ENCODE data around the gene MROH7.

Gene MROH7

DNA sequence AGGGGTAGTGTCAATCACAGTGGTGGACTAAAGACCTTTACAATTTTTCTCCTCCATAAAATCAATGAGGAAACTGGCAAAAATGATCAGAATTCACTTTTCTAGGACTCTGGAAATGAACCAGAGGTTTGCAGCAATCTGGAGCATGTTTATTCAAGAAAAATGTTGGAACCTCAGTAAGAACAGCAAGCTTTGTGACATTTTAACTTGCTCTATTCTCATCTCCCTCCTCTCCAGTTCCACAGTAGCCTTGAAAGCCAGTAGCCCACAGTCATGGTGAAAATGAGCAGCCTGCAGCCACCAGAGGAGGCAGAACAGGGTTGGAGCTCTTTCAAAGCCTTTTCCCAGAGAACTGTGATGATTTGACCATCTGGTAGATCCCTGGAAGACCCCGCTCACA is 83.2 kb downstream of the MROH7 start:
- Histone ChIP-seq H3K36me3 (ENCODE audit: control insufficient read depth, insufficient read depth, low read length) (peaks cover 72% of the 10 kb centered on the region), H3K27ac (ENCODE audit: insufficient read depth, low read length, poor library complexity, severe bottlenecking) (no peak overlapping the region)

DNA sequence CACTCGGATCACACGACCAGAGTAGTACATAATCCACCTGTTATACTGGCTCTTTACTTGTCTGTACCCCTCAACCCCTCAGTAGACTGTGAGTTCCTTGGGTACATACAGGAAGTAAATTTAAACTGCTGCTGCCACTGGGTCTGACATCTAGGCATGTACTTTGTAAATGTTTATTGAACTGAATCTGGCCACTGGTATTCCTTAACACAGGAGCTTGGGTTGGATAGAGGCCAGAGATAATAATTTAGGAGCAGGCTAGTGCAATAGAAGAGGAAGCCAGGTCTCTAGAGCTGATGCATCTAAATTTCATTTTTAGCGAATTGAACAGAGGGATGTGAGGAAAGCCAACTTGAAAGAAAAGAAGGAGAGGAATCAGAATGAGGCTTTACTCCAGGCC is 86.4 kb downstream of the MROH7 start:
- Histone ChIP-seq H3K36me3 (ENCODE audit: control insufficient read depth, insufficient read depth, low read length) (peaks cover 66% of the 10 kb centered on the region), H3K4me3 (ENCODE audit: insufficient read depth, low read depth, low read length, poor library complexity, severe bottlenecking) (no peak overlapping the region), H3K4me1 (ENCODE audit: control insufficient read depth, insufficient read depth, low read length, poor library complexity, severe bottlenecking) (no peaks in the 10 kb centered on the region), H3K27me3 (replicated peaks; ENCODE audit: control insufficient read depth, insufficient read depth, low read length, poor library complexity, severe bottlenecking) (no peaks in the 10 kb centered on the region), H3K27ac (ENCODE audit: insufficient read depth, low read length, poor library complexity, severe bottlenecking) (no peak overlapping the region), H3K9me3 (ENCODE audit: control insufficient read depth, low read length) (no peaks in the 10 kb centered on the region)
- no peak for DNase-seq

More for the DNA sequence above, 83.2 kb downstream of the MROH7 start:
- Histone ChIP-seq H3K4me3 (ENCODE audit: insufficient read depth, low read depth, low read length, poor library complexity, severe bottlenecking) (no peak overlapping the region), H3K9me3 (ENCODE audit: control insufficient read depth, low read length) (no peaks in the 10 kb centered on the region), H3K27me3 (replicated peaks; ENCODE audit: control insufficient read depth, insufficient read depth, low read length, poor library complexity, severe bottlenecking) (no peaks in the 10 kb centered on the region), H3K4me1 (ENCODE audit: control insufficient read depth, insufficient read depth, low read length, poor library complexity, severe bottlenecking) (no peaks in the 10 kb centered on the region)
- DNase-seq, result no peak

DNA sequence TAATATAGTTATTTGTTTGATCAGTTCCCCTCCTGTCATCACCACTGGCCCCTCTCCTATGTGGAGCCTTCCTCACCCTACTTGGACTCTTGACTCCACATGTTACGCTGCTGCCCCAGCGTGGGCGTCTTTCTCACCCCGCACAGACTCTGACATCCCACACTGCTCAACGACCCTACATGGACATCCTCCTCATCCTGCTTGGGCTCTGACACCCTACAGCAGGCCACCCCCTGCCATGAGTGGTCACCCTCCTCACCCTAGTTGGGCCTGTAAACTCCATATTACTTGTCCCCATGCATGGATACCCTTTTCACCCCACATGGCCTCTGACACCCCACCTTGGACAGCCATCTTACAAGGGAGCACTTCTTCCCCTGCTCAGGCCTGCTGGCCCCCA is 95.1 kb downstream of the MROH7 start:
- H3K9me3 ChIP-seq (ENCODE audit: control insufficient read depth, low read length), result no peaks in the 10 kb centered on the region
- H3K27me3 ChIP-seq (replicated peaks; ENCODE audit: control insufficient read depth, insufficient read depth, low read length, poor library complexity, severe bottlenecking), result no peaks in the 10 kb centered on the region
- no peak overlapping the region for H3K4me3 ChIP-seq (ENCODE audit: insufficient read depth, low read depth, low read length, poor library complexity, severe bottlenecking)
- H3K36me3 ChIP-seq (ENCODE audit: control insufficient read depth, insufficient read depth, low read length), result peaks cover 58% of the 10 kb centered on the region
- H3K27ac ChIP-seq (ENCODE audit: insufficient read depth, low read length, poor library complexity, severe bottlenecking), result no peak overlapping the region
- H3K4me1 ChIP-seq (ENCODE audit: control insufficient read depth, insufficient read depth, low read length, poor library complexity, severe bottlenecking), result no peaks in the 10 kb centered on the region
- DNase-seq, result no peak

DNA sequence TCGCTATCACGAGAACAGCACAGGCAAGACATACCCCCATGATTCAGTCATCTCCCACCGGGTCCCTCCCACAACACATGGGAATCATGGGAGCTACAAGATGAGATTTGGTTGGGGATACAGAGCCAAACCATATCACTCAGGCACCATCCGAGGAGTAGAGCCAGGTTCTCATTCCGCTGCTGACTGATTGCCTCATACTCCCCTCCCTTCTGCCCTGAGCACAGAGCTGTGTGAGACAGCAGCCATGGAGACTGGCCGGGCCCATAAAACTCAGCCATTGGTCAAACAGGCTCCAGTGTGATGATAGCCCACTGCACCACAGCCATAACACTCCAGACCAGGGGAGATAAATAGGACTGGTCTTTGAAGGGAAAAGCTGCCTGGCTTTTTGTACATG is 96.7 kb downstream of the MROH7 start:
- no peak for DNase-seq
- H3K27me3 ChIP-seq (replicated peaks; ENCODE audit: control insufficient read depth, insufficient read depth, low read length, poor library complexity, severe bottlenecking), result no peaks in the 10 kb centered on the region
- H3K4me3 ChIP-seq (ENCODE audit: insufficient read depth, low read depth, low read length, poor library complexity, severe bottlenecking), result no peak overlapping the region
- H3K4me1 ChIP-seq (ENCODE audit: control insufficient read depth, insufficient read depth, low read length, poor library complexity, severe bottlenecking), result no peaks in the 10 kb centered on the region
- H3K9me3 ChIP-seq (ENCODE audit: control insufficient read depth, low read length), result no peaks in the 10 kb centered on the region
- no peak overlapping the region for H3K27ac ChIP-seq (ENCODE audit: insufficient read depth, low read length, poor library complexity, severe bottlenecking)
- H3K36me3 ChIP-seq (ENCODE audit: control insufficient read depth, insufficient read depth, low read length), result peaks cover 68% of the 10 kb centered on the region

DNA sequence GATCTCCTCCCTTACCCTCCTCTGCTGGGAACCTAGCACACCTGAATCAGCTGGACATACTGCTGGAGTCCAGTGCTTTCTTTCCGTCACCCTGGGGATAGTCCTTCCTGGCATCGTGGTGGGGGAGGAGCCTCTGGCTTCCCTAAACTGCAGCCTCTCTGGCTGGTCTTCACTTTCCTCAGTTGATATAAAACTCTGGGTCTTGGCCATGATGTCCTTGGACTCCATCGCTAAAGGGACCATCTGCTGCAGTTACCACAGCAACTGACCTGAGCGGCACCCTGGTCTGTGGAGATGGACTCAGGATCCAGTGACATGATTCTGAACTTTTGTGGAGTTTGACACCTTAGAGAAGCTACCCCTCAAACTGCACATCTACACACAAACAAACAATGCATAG is 99.9 kb downstream of the MROH7 start:
- Histone ChIP-seq H3K4me1 (ENCODE audit: control insufficient read depth, insufficient read depth, low read length, poor library complexity, severe bottlenecking) (no peaks in the 10 kb centered on the region), H3K4me3 (ENCODE audit: insufficient read depth, low read depth, low read length, poor library complexity, severe bottlenecking) (no peak overlapping the region), H3K9me3 (ENCODE audit: control insufficient read depth, low read length) (no peaks in the 10 kb centered on the region), H3K27ac (ENCODE audit: insufficient read depth, low read length, poor library complexity, severe bottlenecking) (no peak overlapping the region), H3K27me3 (replicated peaks; ENCODE audit: control insufficient read depth, insufficient read depth, low read length, poor library complexity, severe bottlenecking) (no peaks in the 10 kb centered on the region), H3K36me3 (ENCODE audit: control insufficient read depth, insufficient read depth, low read length) (peaks cover 70% of the 10 kb centered on the region)
- no peak for DNase-seq

DNA sequence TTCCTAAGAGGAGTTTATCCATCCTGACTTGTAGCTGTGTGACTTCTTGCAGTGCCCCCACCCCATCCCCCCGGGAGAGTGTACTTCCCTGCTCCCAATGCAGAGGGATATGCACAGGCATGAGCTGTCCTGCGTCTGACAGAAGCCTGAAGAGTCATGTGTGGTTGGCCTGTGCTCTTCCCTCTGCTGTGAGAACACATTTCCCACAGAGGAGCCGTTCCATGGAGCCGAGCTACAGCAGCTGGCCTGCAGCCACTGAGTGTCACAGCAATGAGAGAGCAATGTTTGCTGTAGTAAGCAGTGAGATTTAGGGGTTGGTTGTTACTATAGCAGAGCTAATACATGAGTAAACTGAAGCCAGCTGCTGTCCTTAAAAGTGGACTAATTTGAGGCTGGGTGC is 100.7 kb downstream of the MROH7 start:
- DNase-seq, result no peak
- no peaks in the 10 kb centered on the region for H3K9me3 ChIP-seq (ENCODE audit: control insufficient read depth, low read length)
- H3K4me3 ChIP-seq (ENCODE audit: insufficient read depth, low read depth, low read length, poor library complexity, severe bottlenecking), result no peak overlapping the region
- no peaks in the 10 kb centered on the region for H3K4me1 ChIP-seq (ENCODE audit: control insufficient read depth, insufficient read depth, low read length, poor library complexity, severe bottlenecking)
- H3K36me3 ChIP-seq (ENCODE audit: control insufficient read depth, insufficient read depth, low read length), result peaks cover 63% of the 10 kb centered on the region
- H3K27me3 ChIP-seq (replicated peaks; ENCODE audit: control insufficient read depth, insufficient read depth, low read length, poor library complexity, severe bottlenecking), result no peaks in the 10 kb centered on the region
- no peak overlapping the region for H3K27ac ChIP-seq (ENCODE audit: insufficient read depth, low read length, poor library complexity, severe bottlenecking)

DNA sequence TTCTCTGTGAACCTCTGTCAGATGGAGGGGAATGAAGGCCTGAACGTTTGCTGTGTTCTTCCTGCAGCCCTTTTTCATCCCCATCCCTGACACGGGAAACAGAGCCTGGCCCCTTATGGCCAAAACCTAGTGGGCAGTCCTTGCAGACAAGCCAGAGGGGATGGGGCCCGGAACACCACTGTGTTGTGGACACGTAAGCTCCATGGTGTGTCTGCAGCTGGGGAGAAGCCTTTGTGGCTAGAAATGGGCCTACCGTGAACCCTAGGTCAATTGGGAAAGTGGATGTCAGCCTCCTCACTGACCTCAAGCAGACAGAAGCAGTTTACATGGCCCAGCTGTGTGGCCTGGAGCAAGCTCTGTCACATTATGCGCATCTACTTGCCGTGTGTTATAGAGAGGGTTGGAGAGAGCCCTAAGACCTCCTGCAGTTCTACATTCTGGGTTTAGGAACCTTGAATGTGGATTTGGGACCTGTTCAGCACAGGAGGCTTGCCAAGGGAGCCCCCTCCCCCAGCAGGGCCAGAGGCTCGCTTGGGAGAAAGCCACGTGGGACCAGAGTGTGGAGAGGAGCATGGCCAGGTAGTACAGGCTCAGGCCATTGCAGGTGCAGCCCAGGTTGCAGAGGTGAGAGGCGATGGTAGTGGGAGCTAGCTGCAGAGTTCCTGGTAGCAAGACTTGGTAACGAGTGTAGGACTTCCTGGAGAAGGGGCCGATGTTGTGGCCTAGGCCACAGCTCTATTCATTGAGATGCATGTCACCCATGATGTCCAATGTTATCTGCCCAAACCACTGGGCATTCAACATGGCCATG is 102.0 kb downstream of the MROH7 start:
- no peak for DNase-seq
- Histone ChIP-seq H3K27me3 (replicated peaks; ENCODE audit: control insufficient read depth, insufficient read depth, low read length, poor library complexity, severe bottlenecking) (no peaks in the 10 kb centered on the region), H3K36me3 (ENCODE audit: control insufficient read depth, insufficient read depth, low read length) (peaks cover 53% of the 10 kb centered on the region), H3K4me3 (ENCODE audit: insufficient read depth, low read depth, low read length, poor library complexity, severe bottlenecking) (no peak overlapping the region), H3K9me3 (ENCODE audit: control insufficient read depth, low read length) (no peaks in the 10 kb centered on the region), H3K4me1 (ENCODE audit: control insufficient read depth, insufficient read depth, low read length, poor library complexity, severe bottlenecking) (no peaks in the 10 kb centered on the region), H3K27ac (ENCODE audit: insufficient read depth, low read length, poor library complexity, severe bottlenecking) (no peak overlapping the region)

DNA sequence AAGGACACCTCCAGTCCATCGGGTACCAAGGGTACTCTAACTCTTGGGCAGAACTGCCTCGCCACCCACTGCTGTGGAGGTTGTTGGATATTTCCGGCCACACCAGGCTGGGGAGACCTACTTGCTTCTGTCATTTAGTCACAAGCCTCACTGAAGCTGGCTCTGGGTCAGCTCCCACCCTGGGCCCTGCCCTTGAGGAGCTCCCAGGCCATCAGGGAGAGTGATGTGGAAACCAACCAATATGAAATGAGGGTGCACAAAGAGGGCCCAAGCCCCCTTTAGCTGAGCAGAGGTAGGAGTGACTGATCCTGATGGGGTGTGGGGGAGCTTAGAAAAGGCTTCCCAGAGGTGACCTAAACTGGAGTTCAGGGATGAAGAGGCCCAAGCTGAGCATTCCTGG is 103.1 kb downstream of the MROH7 start:
- H3K27me3 ChIP-seq (replicated peaks; ENCODE audit: control insufficient read depth, insufficient read depth, low read length, poor library complexity, severe bottlenecking), result no peaks in the 10 kb centered on the region
- H3K36me3 ChIP-seq (ENCODE audit: control insufficient read depth, insufficient read depth, low read length), result peaks cover 46% of the 10 kb centered on the region
- DNase-seq, result no peak
- H3K27ac ChIP-seq (ENCODE audit: insufficient read depth, low read length, poor library complexity, severe bottlenecking), result no peak overlapping the region
- no peaks in the 10 kb centered on the region for H3K4me1 ChIP-seq (ENCODE audit: control insufficient read depth, insufficient read depth, low read length, poor library complexity, severe bottlenecking)
- no peak overlapping the region for H3K4me3 ChIP-seq (ENCODE audit: insufficient read depth, low read depth, low read length, poor library complexity, severe bottlenecking)
- H3K9me3 ChIP-seq (ENCODE audit: control insufficient read depth, low read length), result no peaks in the 10 kb centered on the region

DNA sequence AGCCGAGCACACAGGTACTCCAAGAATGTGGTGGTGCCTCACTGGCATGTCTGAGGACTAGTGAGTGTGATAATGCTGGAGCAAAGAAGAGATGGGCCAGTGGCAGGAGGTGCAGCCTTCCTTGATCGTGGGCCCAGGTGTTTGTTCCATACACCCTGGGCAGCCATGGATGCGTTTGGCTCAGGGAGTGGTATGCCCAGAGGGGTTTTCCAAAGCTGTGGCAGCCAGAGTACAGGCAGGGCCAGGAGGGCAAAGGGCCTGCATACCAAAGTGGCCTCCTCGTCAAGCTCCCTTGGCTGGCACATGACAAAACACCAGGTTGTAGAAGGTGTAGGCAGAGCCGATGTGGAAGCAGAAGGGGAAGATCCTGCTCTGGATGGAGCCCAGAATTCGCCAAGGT is 103.7 kb downstream of the MROH7 start:
- H3K4me1 ChIP-seq (ENCODE audit: control insufficient read depth, insufficient read depth, low read length, poor library complexity, severe bottlenecking), result no peaks in the 10 kb centered on the region
- DNase-seq, result no peak

DNA sequence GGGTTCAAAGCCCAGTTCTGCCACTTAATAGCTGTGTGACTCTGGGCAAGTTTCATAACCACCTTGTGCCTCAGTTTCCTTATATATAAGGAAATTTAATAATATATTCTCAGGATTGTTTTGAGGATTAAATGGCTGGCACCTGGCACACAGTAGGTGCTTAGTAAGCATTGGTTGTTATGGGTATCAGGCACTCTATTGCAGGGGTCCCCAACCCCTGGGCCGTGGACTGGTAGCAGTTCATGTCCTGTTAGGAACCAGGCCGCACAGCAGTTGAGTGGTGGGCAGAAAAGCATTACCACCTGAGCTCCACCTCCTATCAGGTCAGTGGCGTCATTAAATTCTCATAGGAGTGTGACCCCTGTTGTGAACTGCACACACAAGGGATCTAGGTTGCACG is 104.3 kb downstream of the MROH7 start:
- no peak overlapping the region for H3K27ac ChIP-seq (ENCODE audit: insufficient read depth, low read length, poor library complexity, severe bottlenecking)
- peaks cover 34% of the 10 kb centered on the region for H3K36me3 ChIP-seq (ENCODE audit: control insufficient read depth, insufficient read depth, low read length)
- no peaks in the 10 kb centered on the region for H3K27me3 ChIP-seq (replicated peaks; ENCODE audit: control insufficient read depth, insufficient read depth, low read length, poor library complexity, severe bottlenecking)
- no peak overlapping the region for H3K4me3 ChIP-seq (ENCODE audit: insufficient read depth, low read depth, low read length, poor library complexity, severe bottlenecking)
- DNase-seq, result no peak
- H3K9me3 ChIP-seq (ENCODE audit: control insufficient read depth, low read length), result no peaks in the 10 kb centered on the region
- no peaks in the 10 kb centered on the region for H3K4me1 ChIP-seq (ENCODE audit: control insufficient read depth, insufficient read depth, low read length, poor library complexity, severe bottlenecking)

More for the DNA sequence above, 103.7 kb downstream of the MROH7 start:
- Histone ChIP-seq H3K9me3 (ENCODE audit: control insufficient read depth, low read length) (no peaks in the 10 kb centered on the region), H3K4me3 (ENCODE audit: insufficient read depth, low read depth, low read length, poor library complexity, severe bottlenecking) (no peak overlapping the region), H3K27ac (ENCODE audit: insufficient read depth, low read length, poor library complexity, severe bottlenecking) (no peak overlapping the region), H3K27me3 (replicated peaks; ENCODE audit: control insufficient read depth, insufficient read depth, low read length, poor library complexity, severe bottlenecking) (no peaks in the 10 kb centered on the region), H3K36me3 (ENCODE audit: control insufficient read depth, insufficient read depth, low read length) (peaks cover 40% of the 10 kb centered on the region)

Measured in effector memory CD4-positive, alpha-beta T cell (primary cell).